MG63 (cell line): ENCODE results near the gene SACS. TPM values are rescaled to one million over a fixed set of nuclear protein-coding genes. Genes with fewer than 3 reads are reported as not detected.
"Not testable (repeated sequence)": the region's sequence is repeated elsewhere in the genome, so short reads cannot be mapped to it uniquely, and the experiment has no call there.

ENCODE experiments used
- DNase-seq: peaks from one replicate; pipeline ENCODE4 v3.0.0-alpha.2; 2020
- H3K27me3 ChIP-seq: fragments of 250-450 bp; sonication (Bioruptor Pico); 2 replicates; pipeline ENCODE4 v1.5.1; 2020; ENCODE audit warnings: mild to moderate bottlenecking, moderate library complexity
- H3K36me3 ChIP-seq: fragments of 250-450 bp; sonication (Bioruptor Pico); 2 replicates; pipeline ENCODE4 v1.5.1; 2020; ENCODE audit warnings: mild to moderate bottlenecking, moderate library complexity
- H3K4me3 ChIP-seq: fragments of 250-450 bp; sonication (Bioruptor Pico); 2 replicates; pipeline ENCODE4 v1.5.1; 2020; ENCODE audit warnings: mild to moderate bottlenecking, moderate library complexity
- H3K9me3 ChIP-seq: fragments of 250-450 bp; sonication (Bioruptor Pico); 2 replicates; pipeline ENCODE4 v1.5.1; 2020; ENCODE audit warnings: mild to moderate bottlenecking, moderate library complexity
- total RNA-seq: library from RNA; depleted of rRNA; stranded (reverse); fragments of >200 nt; shearing (Covaris generic); gene quantifications from 2 replicates; pipeline ENCODE4 v1.2.3, GENCODE V29; 2014; ENCODE audit warnings: low replicate concordance; rRNA removed

Gene SACS
- total RNA-seq, 1 experiment from 2014 or later = 32.1 TPM

- DNase-seq, H3K27me3 ChIP-seq, H3K9me3 ChIP-seq, H3K36me3 ChIP-seq, H3K4me3 ChIP-seq: not testable (repeated sequence)
Observed at GRCh38 chr13:23314837-23315236, 118.7 kb downstream of the SACS start.

- Histone ChIP-seq H3K4me3 (no peak overlapping the region), H3K36me3 (no peaks in the 10 kb centered on the region; the same call in 1 of the 2 replicates), H3K27me3 (no peaks in the 10 kb centered on the region), H3K9me3 (no peaks in the 10 kb centered on the region)
- no peak for DNase-seq
Observed at GRCh38 chr13:23292586-23292985, 140.9 kb downstream of the SACS start.

- Histone ChIP-seq H3K4me3 (no peak overlapping the region), H3K36me3 (peaks cover 4% of the 10 kb centered on the region; the same call in 1 of the 2 replicates), H3K9me3 (no peaks in the 10 kb centered on the region), H3K27me3 (no peaks in the 10 kb centered on the region)
- DNase-seq = peak; percentile 92
Observed at GRCh38 chr13:23289917-23290357, 143.6 kb downstream of the SACS start.

GRCh38 chr13:23288995-23289394 is 144.5 kb downstream of the SACS start:
- H3K36me3 ChIP-seq = peaks cover 4% of the 10 kb centered on the region; the same call in 1 of the 2 replicates
- 0 out of 2 replicates have a peak, but pooled peaks cover 2% of the 10 kb centered on the region for H3K9me3 ChIP-seq
- H3K27me3 ChIP-seq = no peaks in the 10 kb centered on the region
- no peak overlapping the region for H3K4me3 ChIP-seq
- no peak for DNase-seq

- DNase-seq = no peak
- Histone ChIP-seq H3K36me3 (peaks cover 4% of the 10 kb centered on the region; the same call in 1 of the 2 replicates), H3K27me3 (no peaks in the 10 kb centered on the region), H3K9me3 (0 out of 2 replicates have a peak, but pooled peaks cover 2% of the 10 kb centered on the region), H3K4me3 (no peak overlapping the region)
Observed at GRCh38 chr13:23288564-23288963, 144.9 kb downstream of the SACS start.

- Histone ChIP-seq H3K36me3 (peaks cover 4% of the 10 kb centered on the region; the same call in 1 of the 2 replicates), H3K9me3 (0 out of 2 replicates have a peak, but pooled peaks cover 2% of the 10 kb centered on the region), H3K4me3 (no peak overlapping the region), H3K27me3 (no peaks in the 10 kb centered on the region)
- no peak for DNase-seq
Observed at GRCh38 chr13:23279321-23279720, 154.2 kb downstream of the SACS start.

Other genes with a start within 250 kb of the SACS start
- 0.27 and 1.3 TPM in 2 replicates for gene TNFRSF19, start 136.7 kb upstream of the SACS start, total RNA-seq